IPS DF 4.7 (cell line): ENCODE data around the gene VANGL1.

Experiments
- DNase-seq: peaks from one replicate; pipeline ENCODE4 v3.0.0-alpha.2; 2013; ENCODE audit warnings: low spot score; ENCODE audit errors: extremely low read depth

VANGL1 gene

GRCh38 chr1:115740811-115741210 lies 99.0 kb downstream of the VANGL1 start:
- no peak for DNase-seq

GRCh38 chr1:115744646-115745275 lies 103.0 kb downstream of the VANGL1 start:
- DNase-seq = no peak

GRCh38 chr1:115746021-115746690 lies 104.4 kb downstream of the VANGL1 start:
- no peak for DNase-seq
